Stimulated activated CD8-positive, alpha-beta memory T cell treated with anti-CD3 and anti-CD28 coated beads, Interleukin-4, amount 100 ng/mL, for 48 hours (primary cell): Measurements from ENCODE around the gene TMPRSS13.
"Not testable (repeated sequence)": the region's sequence is repeated elsewhere in the genome, so short reads cannot be mapped to it uniquely, and the experiment has no call there.

Experiments used
- DNase-seq: peaks from one replicate; pipeline ENCODE4 v3.0.0-alpha.2; 2020

TMPRSS13 gene

GRCh38 chr11:117869604-117870003, 59.6 kb downstream of the TMPRSS13 start:
- DNase-seq: no peak

- no peak for DNase-seq
Observed at GRCh38 chr11:117868815-117869561, 60.2 kb downstream of the TMPRSS13 start.

- DNase-seq: peak; percentile 53
Observed at GRCh38 chr11:117868088-117868487, 61.1 kb downstream of the TMPRSS13 start.

- no peak for DNase-seq
Observed at GRCh38 chr11:117866526-117866925, 62.7 kb downstream of the TMPRSS13 start.

GRCh38 chr11:117865546-117865945, 63.7 kb downstream of the TMPRSS13 start:
- DNase-seq: not testable (repeated sequence)

- no peak for DNase-seq
Observed at GRCh38 chr11:117863383-117863782, 65.8 kb downstream of the TMPRSS13 start.

GRCh38 chr11:117862753-117863152, 66.4 kb downstream of the TMPRSS13 start:
- DNase-seq: no peak

- no peak for DNase-seq
Observed at GRCh38 chr11:117862019-117862725, 67.0 kb downstream of the TMPRSS13 start.

- no peak for DNase-seq
Observed at GRCh38 chr11:117861151-117862018, 67.8 kb downstream of the TMPRSS13 start.

- DNase-seq: peak; percentile 8
Observed at GRCh38 chr11:117860139-117860538, 69.1 kb downstream of the TMPRSS13 start.

GRCh38 chr11:117859488-117860112, 69.6 kb downstream of the TMPRSS13 start:
- DNase-seq: peak; percentile 16

GRCh38 chr11:117859061-117859460, 70.1 kb downstream of the TMPRSS13 start:
- peak; percentile 10 for DNase-seq

- no peak for DNase-seq
Observed at GRCh38 chr11:117857734-117858414, 71.3 kb downstream of the TMPRSS13 start.

- peak; percentile 12 for DNase-seq
Observed at GRCh38 chr11:117855912-117856651, 73.1 kb downstream of the TMPRSS13 start.

GRCh38 chr11:117855186-117855845, 73.9 kb downstream of the TMPRSS13 start:
- no peak for DNase-seq

GRCh38 chr11:117852309-117852708, 76.9 kb downstream of the TMPRSS13 start:
- no peak for DNase-seq

GRCh38 chr11:117851852-117852251, 77.3 kb downstream of the TMPRSS13 start:
- DNase-seq: no peak

- DNase-seq: no peak
Observed at GRCh38 chr11:117851106-117851505, 78.1 kb downstream of the TMPRSS13 start.
